Fibroblast of skin of right quadriceps (primary cell): Measurements from ENCODE around the gene NGRN.
A peak's percentile ranks its signal among the peaks of the same experiment; 100 is the strongest.
"Not testable (repeated sequence)": the region's sequence is repeated elsewhere in the genome, so short reads cannot be mapped to it uniquely, and the experiment has no call there.

Source experiments
- DNase-seq: peaks from one replicate; pipeline ENCODE4 v3.0.0-alpha.2; 2013

The NGRN gene

DNA sequence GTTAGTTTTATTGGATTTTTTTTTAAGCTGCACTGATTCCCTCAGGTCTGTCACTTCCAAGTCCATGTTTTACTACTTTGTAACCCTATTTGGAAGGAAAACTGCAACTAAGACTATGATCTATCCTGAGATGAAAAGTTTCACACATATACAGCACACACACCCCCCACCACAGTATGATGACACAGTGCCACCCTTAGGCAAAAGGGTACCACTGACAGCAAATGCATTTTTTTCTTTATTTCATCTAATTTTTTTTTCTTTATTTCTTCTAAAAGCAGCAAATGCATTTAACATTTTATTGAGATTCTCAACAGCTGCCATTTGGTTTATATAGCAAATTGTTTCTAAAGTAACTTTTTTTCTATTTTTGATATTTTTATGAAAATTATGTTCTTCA is 21.2 kb downstream of the NGRN start:
- peak; percentile 44 for DNase-seq

DNA sequence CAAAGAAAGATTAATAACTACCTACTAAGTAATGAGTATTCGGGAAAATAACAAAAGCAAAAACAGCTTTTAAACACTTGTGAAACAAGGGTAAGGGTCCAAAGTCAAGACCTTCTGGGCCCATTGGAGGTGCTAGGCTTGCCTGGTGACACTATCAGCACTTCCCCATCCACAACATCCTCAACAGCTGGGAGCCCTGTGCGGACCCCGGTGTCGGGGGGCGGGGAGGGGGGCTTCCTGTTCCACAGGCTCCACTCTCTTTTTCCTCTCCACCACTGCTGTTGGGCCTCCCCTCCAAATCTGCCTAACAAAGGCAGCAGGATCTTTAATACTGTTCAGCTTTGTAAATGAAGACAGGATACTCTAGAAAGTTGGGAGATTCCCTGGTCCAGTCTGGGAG is 21.6 kb downstream of the NGRN start:
- no peak for DNase-seq

DNA sequence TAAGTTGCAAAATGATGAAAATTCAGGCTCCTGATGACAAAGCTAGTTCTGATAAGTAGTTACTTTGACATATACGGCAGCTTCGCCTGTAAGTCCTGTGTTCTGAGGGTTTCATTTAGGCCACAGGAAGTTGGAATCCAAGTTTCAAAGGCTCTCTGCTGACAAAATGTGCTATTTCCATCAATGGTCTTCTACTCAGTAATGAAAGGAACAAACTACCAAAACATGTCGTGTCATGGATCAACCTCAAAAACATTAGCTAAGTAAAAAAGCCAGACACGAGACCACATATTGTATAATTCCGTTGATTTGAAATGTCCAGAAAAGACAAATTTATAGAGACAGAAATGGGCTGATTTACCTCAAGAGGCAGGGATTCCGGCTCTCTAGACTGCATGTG is 22.5 kb downstream of the NGRN start:
- DNase-seq = no peak

DNA sequence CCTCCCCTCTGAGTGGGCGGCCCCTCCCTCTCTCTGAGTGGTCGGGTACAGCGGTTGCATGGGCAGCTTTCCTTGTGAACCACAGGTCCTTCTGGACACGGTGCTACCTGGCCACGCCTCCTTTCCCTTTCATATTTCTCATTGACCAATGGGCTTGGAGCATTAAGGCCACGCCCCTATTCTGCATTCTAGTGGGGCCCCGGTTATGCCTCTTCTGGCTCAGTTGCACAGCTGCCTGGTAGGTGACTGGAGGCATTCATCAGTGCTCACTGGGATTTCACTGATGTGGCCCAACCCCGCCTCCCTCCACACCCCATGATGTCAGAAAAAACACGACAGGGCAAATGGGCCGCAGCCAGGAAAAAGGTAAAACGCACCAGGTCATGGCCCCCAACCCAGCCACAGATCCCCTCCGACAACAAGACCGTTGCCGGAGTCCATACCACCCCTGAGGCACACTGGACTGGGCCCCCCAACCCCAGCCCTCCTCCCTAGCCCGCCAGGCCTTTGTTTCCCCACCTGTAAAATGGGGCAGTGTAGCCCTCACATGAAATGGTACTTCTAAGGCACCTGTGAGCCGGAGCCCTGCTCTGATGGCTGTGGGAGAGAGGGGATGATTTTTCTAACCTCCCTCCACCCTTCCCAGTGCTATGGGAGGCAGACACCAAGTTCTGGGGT is 26.3 kb downstream of the NGRN start:
- DNase-seq = peak; percentile 11

DNA sequence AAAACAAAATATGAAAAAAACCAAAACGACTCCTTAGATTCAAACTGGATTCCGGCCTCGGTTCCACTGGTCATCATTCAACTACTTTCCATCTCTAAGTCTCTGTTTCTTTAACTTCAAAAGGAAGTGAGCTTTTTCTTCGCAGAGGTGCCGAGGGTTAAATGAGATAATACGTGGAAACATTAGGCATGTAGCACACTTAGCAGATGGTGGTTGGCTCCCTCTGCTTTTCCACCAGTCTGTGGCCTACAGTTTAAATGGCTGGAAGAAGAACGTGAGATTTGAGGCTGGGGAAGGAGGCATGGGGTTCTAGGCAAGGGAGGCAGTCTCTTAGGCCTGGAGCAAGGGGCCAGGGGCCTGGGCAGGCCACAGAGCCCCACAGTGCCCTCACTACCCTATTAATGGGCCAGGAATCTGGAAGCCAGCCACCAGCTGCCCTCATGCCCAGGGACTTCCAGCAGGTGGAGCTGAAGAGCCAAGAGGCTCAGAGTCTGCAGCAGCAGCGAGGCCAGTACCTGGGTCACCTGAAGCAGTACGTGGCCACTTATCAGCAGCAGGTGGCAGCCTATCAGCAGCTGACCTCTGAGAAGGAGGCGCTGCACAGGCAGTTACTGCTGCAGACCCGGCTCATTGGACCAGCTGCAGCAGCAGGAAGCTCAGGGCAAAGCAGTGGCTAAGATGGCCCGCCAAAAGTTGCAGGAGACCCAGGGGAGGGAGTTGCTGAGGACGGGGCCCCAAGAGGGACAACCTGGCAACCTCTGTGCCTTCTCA is 27.8 kb downstream of the NGRN start:
- DNase-seq = peak; percentile 31

DNA sequence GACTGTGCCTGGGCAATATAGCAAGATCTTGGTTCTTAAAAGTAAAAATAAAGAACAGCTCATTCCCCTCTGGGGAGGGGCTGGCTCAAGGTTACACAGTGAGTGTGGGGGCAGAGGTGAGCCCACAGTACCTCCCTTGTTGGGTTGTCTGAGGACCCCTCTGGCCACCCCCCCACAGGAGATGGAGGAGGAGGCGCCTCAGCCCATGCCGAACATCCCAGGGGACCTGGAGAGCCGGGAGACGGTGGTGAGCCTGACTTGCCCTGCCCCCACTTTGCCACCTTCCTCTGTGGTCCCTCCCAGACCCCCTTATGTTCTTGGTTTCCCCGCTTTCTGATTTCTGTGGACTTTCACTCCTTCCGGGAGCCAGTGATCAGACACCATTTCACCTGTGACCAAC is 28.7 kb downstream of the NGRN start:
- DNase-seq = no peak

DNA sequence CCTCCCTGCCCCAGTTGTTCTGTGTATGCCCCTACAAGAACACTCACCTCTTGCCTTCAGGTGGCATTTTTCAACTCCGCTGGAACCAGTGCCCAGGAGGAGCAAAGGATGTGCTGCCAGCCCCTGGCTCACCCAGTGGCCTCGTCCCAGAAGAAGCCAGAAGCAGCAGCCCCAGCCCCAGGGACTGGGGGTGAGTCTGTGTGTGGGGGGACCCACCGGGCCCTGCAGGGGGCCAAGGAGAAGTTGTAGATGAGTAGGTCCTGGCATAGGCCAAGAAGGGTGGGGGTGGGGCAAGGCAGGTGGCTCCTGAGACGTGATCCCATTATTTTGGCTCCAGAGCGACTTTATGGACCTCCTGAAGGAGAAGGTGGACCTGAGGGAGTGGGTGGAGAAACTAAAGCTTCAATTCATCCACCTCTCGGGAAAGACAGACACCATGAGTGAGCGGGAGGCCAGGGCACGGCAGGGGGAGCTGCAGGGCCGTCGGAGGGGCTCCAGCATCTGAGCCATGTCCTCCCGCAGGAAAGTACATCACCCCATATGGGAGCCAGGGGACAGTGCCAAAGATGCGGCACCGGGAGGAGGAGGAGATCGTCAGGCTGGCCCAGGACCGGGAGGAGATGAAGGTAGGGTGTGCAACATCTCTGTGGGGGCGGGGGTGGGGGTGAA is 29.3 kb downstream of the NGRN start:
- no peak for DNase-seq

DNA sequence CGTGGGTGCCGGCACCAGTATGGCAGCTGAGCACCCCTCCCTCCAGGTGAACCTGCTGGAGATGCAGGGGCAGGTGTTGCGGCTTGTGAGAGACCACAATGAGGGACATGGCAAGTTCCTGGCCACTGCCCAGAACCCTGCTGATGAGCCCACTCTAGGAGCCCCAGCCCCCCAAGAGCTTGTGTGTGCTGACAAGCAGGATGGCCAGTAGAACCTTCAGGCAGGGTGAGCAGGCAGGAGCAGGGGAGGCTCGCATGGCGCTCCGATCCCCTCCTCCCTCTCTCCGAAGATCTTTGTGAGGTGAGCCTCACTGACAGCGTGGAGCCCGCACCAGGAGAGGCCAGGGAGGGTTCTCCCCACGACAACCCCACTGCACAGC is 29.8 kb downstream of the NGRN start:
- no peak for DNase-seq

DNA sequence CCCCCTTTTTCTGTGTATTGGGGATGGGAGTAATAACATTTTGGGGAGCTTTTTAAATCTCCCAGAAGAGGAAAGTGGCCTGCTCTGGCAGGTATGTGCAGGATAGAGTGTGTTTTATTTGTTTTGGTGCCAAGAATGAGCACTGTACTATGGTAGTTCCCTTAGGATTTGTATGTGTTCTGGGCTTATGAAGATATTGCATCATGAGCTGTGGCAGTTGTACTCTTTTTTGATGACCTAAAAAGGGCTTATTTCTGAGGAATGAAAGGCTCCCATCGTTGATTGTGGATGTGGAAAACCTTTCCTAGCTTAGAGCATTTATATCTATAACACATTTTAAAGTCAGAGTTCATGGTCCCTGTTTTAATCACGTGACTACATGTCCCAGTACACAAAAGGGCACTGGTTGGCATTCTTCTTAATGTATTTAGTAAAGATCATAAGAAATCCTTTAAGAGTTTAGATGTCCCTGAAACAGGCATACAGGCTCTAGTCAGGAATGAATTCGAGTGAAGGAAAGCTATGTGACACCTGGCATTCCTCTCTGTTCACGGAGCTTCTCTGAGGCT is 30.9 kb downstream of the NGRN start:
- peak; percentile 13 for DNase-seq

DNA sequence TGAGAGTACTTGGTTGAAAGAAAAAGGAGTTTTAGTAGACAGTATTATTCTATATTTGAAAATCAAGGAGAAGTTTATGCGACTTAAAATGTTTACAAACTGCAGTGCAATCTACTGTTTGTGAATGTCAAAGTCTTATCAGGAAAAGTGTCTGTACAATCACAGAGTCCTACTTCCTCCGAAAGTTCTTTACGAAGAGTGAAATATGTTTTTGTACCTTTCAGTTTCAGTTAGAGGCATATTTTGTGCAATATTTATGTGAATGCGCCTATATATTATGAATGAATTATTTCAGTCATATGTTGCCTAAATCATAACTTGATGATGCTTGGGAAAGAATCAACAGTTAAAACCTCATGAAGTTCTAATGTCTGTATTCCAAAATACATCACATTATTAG is 31.5 kb downstream of the NGRN start:
- no peak for DNase-seq

DNA sequence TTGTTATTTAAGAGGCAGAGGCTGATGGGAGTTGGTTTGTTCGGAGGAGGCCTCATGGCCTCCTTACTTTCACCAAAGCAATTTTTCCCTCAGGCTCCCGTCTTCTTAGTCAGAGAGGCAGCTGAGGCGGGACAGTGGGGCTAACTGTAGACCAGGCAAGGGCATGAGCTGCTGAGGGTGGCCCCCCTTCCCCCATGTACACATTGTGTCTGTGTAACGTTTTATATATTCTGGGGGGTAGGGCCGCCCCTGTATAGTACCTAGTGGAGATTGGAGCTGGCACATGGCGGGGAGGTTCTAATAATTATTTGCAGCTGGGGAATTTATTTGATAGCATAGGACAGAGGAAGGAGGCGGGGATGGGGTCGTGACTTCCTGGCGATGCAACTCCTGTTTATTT is 35.1 kb downstream of the NGRN start:
- no peak for DNase-seq

DNA sequence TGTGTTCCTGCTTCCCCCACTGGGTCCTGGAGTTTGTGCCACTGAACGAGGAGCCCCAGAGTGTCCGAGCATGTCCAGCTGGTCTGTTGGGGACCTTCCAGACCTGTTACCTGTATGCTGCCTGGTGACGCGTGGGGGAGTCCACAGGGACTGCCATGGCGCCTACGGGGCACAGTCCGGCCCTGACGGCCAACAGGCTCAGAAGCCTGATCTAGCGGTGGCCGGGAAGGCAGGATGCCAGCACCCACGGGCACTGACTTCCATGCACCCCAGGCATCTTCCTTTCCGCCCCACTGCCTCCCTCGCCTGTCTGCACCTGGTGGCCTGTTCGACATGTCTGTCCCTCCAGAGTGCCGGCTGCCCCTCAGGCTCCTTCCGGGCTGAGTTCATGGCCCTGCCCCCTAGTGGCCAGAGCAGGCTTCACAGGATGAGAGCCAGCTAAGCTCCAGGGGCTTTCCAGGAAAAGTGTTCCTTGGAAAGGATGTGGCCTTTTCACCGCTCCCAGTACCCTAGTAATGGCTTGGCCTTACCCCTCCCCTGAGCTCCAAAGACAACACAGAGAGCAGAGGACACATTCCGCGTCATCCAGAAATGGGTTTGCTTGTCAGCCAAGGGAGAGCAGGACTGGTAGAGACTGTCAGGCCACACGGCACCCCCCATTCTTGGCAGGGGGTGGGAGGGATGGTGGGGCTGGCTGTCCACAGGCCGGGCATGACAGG is 35.7 kb downstream of the NGRN start:
- peak; percentile 39 for DNase-seq

DNA sequence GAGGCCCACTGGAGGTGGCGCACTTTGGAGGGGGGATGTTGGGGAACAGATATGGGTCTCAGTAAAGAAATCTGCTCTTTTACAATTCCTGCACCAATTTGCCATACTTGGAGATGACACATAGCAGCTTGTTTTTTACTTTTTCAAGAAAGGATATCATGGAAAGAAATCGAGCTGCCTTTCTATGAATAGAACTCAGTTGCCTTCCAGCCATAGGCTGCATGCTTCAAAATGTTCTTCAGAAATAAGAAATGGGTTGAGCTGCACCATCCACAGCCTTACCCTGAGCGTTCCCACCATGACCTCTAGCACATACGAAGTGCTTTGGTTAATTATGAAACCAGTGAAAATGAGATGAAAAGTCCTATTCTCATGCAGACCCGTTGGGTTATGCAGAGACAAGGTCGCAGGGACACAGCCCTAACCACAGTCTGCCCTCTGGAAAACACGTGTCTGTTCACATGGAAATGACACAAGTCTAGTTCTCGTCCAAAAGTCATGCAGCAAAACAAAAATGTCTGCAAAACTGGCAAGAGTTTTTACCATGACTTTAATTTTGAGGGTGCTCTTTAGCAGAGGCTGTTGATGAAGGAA is 36.3 kb downstream of the NGRN start:
- no peak for DNase-seq

DNA sequence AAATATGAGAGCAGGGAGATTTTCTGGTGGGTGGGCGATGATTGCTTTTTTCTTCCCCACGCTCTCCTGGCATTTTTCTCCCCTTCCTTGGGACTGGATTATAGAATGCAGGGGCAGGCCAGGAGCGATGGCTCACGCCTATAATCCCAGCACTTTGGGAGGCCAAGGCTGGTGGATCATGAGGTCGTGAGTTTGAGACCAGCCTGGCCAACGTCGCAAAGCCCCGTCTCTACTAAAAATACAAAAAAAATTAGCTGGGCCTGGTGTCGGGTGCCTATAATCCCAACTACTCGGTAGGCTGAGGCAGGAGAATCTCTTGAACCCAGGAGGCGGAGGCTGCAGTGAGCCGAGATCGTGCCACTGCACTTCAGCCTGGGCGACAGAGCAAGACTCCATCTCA is 39.9 kb downstream of the NGRN start:
- DNase-seq = not testable (repeated sequence)

DNA sequence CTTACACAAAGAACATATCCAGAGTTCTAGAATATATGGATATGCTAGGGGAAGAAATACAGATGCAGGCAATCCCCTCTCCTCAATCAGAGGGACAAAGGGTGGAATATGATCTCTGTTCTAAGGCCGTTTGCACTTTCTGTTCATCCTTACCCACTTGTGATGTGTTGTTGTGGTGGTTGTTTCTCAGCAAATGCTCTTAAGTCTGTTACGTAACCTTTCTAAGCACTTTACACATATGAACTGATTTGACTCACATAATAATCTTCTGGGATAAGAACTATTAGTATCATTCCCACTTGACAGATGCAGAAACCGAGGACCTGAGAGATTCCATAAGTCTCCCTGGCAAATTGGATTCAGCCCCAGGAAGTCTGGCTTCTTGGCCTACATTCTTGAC is 40.5 kb downstream of the NGRN start:
- no peak for DNase-seq

DNA sequence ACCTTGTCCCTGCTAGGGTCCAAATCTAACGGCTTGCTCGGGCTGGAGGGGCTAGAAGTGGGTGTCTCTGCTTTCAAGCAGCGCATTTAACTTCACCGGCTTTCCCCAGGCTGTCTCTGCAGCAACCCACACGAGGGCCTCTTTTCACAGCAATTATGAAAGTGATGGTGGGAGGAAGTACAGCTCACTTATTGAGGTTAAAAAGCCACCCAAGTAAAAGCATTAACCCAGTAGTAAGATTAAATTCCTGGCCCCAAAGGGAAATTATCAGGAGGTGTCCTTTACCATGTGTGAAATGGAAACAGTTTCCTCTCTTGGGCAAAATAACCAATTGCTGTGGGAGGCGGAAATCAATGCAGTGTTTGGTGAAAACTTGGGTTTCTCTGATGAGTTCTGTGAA is 41.1 kb downstream of the NGRN start:
- DNase-seq = no peak

DNA sequence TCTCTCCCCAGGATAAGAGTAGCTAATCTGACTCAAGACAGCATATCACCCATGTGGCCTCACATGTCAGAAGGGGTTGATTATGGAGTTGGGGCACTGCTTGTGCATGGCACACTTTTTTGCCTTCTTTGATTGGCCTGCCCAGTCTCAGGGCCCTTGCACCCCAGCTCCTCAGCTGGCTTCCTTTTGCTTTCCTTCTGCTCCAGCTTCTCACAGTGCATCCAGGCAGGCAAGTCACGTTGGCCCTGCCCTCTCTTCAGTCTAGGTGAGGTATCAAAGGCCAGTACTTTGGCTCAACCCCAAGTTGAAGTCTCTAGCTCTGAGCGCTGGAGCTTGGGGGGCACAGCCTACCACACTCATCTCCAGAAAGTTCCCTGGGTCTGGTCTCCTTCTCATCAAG is 42.2 kb downstream of the NGRN start:
- no peak for DNase-seq

DNA sequence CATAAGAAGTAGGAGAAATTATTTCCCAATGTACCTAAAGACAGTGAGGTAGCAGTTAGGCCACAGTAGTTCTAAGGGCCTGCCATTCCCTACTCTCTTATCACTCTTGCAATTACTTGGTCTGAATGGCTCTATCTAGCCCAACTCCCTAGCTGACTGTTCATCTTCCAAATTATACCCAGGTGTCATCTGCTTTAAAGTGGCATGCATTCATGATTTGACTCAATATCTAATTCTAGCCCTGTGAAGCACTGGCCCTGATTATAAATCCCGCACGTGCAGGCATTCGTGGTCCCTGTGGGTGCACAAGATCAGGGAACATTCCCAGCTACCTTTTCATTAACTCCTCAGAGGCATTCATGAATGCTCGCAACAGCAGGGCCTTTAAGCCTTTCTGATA is 43.5 kb downstream of the NGRN start:
- DNase-seq = no peak

DNA sequence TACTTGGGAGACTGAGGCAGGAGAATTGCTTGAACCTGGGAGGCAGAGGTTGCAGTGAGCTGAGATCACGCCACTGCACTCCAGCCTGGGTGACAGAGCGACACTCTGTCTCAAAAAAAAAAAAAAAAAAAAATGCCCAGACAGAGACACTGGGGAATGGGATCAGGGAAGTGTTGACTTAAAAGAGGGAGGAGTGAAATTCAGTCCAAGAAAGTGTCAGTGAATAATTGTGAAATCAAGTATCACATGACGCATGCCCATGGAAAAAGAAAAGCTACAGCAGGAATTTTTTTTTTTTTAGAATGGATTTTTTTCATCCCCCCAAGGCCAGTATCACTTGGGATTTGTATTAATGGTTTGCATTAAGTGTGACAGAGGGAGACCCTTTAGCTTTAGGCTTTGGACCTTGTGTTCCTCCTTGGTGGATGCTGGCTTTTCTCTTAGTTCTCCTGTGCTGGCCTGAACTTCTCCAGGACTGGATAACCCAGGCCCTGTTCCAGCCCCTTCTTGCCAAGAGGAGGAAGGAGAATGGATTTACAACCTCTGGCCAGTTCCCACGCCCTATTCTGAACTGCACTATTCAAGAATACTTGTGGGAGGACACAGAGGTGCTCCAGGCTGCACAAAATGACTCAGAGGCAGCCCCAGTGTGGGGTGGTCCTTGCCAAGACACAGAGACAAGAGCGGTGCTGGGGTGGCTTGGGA is 50.0 kb downstream of the NGRN start:
- DNase-seq = peak; percentile 50

DNA sequence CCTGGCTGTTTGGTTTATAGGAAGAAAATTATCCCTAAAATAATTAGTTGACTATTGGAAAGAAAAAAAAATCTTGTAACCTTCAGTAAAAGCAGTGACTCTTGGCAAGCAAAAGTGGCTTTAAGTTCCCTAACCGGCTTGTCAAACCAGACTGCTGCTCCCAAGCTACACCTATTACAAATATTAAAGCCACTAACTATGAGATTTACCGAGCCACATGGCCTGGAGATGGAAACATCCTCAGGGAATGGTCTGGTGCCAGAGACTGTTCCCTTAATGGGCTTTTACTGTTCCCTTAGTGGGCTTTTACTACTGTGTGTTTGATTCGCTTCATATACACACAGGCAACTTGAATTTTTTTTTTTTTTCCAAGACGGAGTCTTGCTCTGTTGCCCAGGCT is 50.7 kb downstream of the NGRN start:
- no peak for DNase-seq

DNA sequence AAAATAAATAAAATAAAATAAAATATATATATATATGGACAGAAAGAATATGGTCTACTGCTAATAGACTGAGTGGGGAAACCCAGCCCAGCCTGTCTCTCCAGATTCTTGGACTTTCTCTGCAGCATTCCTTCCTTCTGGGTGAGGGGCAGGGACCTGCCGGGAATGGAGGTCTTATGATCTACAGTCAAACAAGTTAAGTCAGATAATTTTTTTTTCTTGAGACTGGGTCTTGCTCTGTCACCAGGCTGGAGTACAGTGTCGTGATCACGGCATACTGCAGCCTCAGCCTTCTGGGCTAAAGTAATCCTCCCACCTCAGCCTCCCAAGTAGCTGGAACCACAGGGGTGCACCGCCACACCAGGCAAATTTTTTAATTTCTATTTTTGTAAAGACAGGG is 53.1 kb downstream of the NGRN start:
- no peak for DNase-seq
